ENCODE data around the gene CACNA1D. TPM values are rescaled to one million over a fixed set of nuclear protein-coding genes. Genes with fewer than 3 reads are reported as not detected.

CACNA1D gene
- total RNA-seq, 1 experiment from 2014 or later, result 1.1 TPM

- H2AFZ ChIP-seq (ENCODE audit: low read depth, low read length, poor library complexity, severe bottlenecking), result no peak overlapping the region
- ATAC-seq (no peak), DNase-seq (ENCODE audit: low read depth, low spot score) (no peak)
- no peaks in the 10 kb centered on the region for H3K79me2 ChIP-seq (ENCODE audit: insufficient read depth, low read length)
- intact Hi-C loops (cut with micrococcal nuclease), result no loop called here
- H3K9me2 ChIP-seq (ENCODE audit: insufficient read depth), result no peaks in the 10 kb centered on the region
- H3K4me3 ChIP-seq (replicated peaks in 1 of 2; ENCODE audit: low read depth in 1 of 2, low read length in 2 of 2), result no peak overlapping the region
- H3K9me3 ChIP-seq (ENCODE audit: control insufficient read depth in 1 of 2, insufficient read depth in 1 of 2, low read depth in 1 of 2, low read length in 2 of 2), result no peaks in the 10 kb centered on the region
- no peaks in the 10 kb centered on the region for H3K36me3 ChIP-seq (ENCODE audit: control insufficient read depth in 1 of 2, insufficient read depth in 2 of 2, low read length in 2 of 2)
- no peak overlapping the region for H3K27ac ChIP-seq (ENCODE audit: low read depth, low read length)
- ChIA-PET RAD21 (ENCODE audit: low non-redundant PET in 1 of 2, low total read pairs in 2 of 2, uncharacterized antibody in 2 of 2, unreplicated experiment in 2 of 2) (no interaction called here), POLR2A (no interaction called here), CTCF (no interaction called here)
- H3K4me1 ChIP-seq (ENCODE audit: control insufficient read depth in 1 of 2, insufficient read depth in 2 of 2, low read length in 2 of 2), result no peaks in the 10 kb centered on the region
- H4K20me1 ChIP-seq (ENCODE audit: insufficient read depth), result no peaks in the 10 kb centered on the region
- H3K9ac ChIP-seq (ENCODE audit: low read length), result no peak overlapping the region
- BruUV-seq (replicated peaks), result no TSS peak
- no peaks in the 10 kb centered on the region for H3K27me3 ChIP-seq (ENCODE audit: insufficient read depth, low read length)
- TF ChIP-seq RAD21 (IDR thresholded peaks at IDR 0.05; ENCODE audit: low read depth), result no peak
- no peak for TF ChIP-seq ZFX (IDR thresholded peaks at IDR 0.05)
- no peak for TF ChIP-seq POLR2AphosphoS5 (IDR thresholded peaks at IDR 0.05; ENCODE audit: low read depth, low read length)
- TF ChIP-seq TCF7L2 (IDR thresholded peaks at IDR 0.05; ENCODE audit: borderline replicate concordance, extremely low read depth, insufficient read depth, insufficient read length), result no peak
- no peak for TF ChIP-seq ELF1 (IDR thresholded peaks at IDR 0.05; ENCODE audit: borderline replicate concordance, low read depth)
- TF ChIP-seq JUND (IDR thresholded peaks at IDR 0.05), result no peak
- TF ChIP-seq FOSL1 (IDR thresholded peaks at IDR 0.05; ENCODE audit: low read depth), result no peak
- TF ChIP-seq MAX (IDR thresholded peaks at IDR 0.05), result no peak
- no peak for TF ChIP-seq EZH2 (IDR thresholded peaks at IDR 0.05)
- TF ChIP-seq SP1 (IDR thresholded peaks at IDR 0.05; ENCODE audit: low read depth), result no peak
- no peak for TF ChIP-seq CEBPB (IDR thresholded peaks at IDR 0.05; ENCODE audit: low read depth)
- no peak for TF ChIP-seq SRF (IDR thresholded peaks at IDR 0.05; ENCODE audit: low read depth)
- no peak for TF ChIP-seq YY1 (IDR thresholded peaks at IDR 0.05; ENCODE audit: extremely low read depth, insufficient replicate concordance, low read depth, low read length)
- no peak for TF ChIP-seq EGR1 (IDR thresholded peaks at IDR 0.05; ENCODE audit: low read depth)
- TF ChIP-seq CBX3 (IDR thresholded peaks at IDR 0.05; ENCODE audit: low read depth), result no peak
- no peak for TF ChIP-seq POLR2A (IDR thresholded peaks at IDR 0.05; ENCODE audit: borderline replicate concordance, extremely low read depth, insufficient read depth, insufficient read length)
- TF ChIP-seq ZNF274 (IDR thresholded peaks at IDR 0.05; ENCODE audit: low read depth, low read length), result no peak
- H3K4me2 ChIP-seq (ENCODE audit: low read length), result no peak overlapping the region
These were observed 5.9 kb downstream of the CACNA1D start for GRCh38 chr3:53500165-53500777.

Measured in HCT116 (cell line).